Effector memory CD8-positive, alpha-beta T cell (primary cell): Measurements from ENCODE around the gene RPS6KA2.
A peak's percentile ranks its signal among the peaks of the same experiment; 100 is the strongest.

ENCODE experiments used
- ATAC-seq: fragments of 150-1000 bp; cut with Tn5 transposase; replicated peaks from 2 replicates; pipeline ENCODE4 v1.10.0; 2021; ENCODE audit warnings: mild to moderate bottlenecking, moderate library complexity
- DNase-seq, 3 experiments: peaks; one replicate each; pipeline ENCODE4 v3.0.0; 2021
- H3K27ac Mint-ChIP-seq, 2 donors: one replicate each; pipeline ENCODE4 v1.8.0; 2022; ENCODE audit warnings: mild to moderate bottlenecking in 2 of 2, mixed read lengths in 2 of 2, moderate library complexity in 2 of 2
- H3K27me3 Mint-ChIP-seq, 2 donors: one replicate each; pipeline ENCODE4 v1.8.0; 2022; ENCODE audit warnings: mixed read lengths in 2 of 2
- H3K36me3 Mint-ChIP-seq: one replicate; pipeline ENCODE4 v1.8.0; 2022; ENCODE audit warnings: mild to moderate bottlenecking, moderate library complexity, mixed read lengths; ENCODE audit not compliant: insufficient read depth
- H3K4me1 Mint-ChIP-seq, 2 donors: one replicate each; pipeline ENCODE4 v1.8.0; 2022; ENCODE audit warnings: low read depth in 2 of 2, mixed read lengths in 2 of 2
- H3K4me3 Mint-ChIP-seq, 2 donors: one replicate each; pipeline ENCODE4 v1.8.0; 2022; ENCODE audit warnings: mild to moderate bottlenecking in 2 of 2, mixed read lengths in 2 of 2, moderate library complexity in 2 of 2
- H3K9me3 Mint-ChIP-seq, 2 donors: one replicate each; pipeline ENCODE4 v1.8.0; 2022; ENCODE audit warnings: mixed read lengths in 2 of 2

Gene RPS6KA2

DNA sequence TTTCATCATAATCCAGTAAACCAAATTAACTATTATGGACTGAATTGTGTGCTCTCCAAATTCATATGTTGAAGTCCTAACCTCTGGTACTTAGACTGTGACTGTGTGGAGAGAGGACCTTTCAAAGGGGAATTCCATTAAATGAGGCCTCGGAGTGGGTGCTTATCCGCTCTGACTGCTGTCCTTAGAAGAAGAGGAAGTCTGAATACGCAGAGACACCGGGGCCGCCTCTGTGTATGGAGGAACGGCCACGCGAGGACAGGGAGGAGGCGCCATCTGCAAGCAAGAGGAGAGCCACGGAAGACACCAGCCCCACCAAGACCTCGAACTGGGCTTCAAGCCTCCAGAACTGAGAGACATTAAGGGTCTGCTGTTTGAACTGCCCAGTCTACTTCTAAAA is 35.6 kb upstream of the RPS6KA2 start:
- no peaks in the 10 kb centered on the region for H3K36me3 Mint-ChIP-seq
- H3K9me3 Mint-ChIP-seq: no peaks in the 10 kb centered on the region
- peaks cover 28 to 50% of the 10 kb centered on the region in 2 donors for H3K27me3 Mint-ChIP-seq
- ATAC-seq (no peak), DNase-seq (no peak)
- no peak overlapping the region for H3K4me3 Mint-ChIP-seq
- H3K27ac Mint-ChIP-seq: no peak overlapping the region
- peaks cover 0 to 2% of the 10 kb centered on the region in 2 donors for H3K4me1 Mint-ChIP-seq

DNA sequence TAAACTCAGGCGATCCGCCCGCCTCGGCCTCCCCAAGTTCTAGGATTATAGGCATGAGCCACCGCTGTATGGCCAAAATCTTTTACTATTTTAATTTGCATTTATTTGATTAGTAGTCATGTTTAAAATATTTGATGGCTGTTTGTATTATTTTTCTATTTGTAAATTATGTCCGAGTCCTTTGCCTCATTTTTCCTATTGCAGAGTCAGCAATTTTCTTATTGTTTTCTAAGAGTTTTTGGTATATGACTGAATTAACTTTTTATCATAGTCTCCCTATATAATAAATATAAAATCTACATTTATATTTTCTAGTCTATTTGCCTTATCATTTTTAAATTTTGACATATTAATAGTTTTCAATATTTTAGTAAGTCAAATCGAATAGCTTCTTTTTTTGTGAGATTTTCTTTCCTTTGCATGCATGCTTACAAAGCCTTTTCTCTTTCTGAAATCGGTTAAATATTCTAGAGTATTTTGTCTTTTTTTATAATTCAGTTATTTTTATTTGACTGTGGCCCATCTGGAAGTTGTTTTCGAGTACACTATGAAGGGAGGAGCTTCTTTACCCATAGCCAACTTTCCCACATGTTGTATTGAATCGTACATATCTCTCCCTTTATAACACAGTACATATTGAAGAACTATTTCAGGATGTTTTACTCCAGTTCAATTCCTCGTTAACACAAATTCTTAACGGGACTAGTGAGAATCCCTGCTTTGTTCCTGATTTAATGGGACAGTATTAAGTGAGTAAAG is 34.5 kb upstream of the RPS6KA2 start:
- Mint-ChIP-seq H3K27ac (no peak overlapping the region), H3K4me1 (peaks cover 7 to 9% of the 10 kb centered on the region in 2 donors), H3K27me3 (peaks cover 19 to 46% of the 10 kb centered on the region in 2 donors), H3K4me3 (no peak overlapping the region), H3K9me3 (no peaks in the 10 kb centered on the region), H3K36me3 (peaks cover 4% of the 10 kb centered on the region)
- ATAC-seq (no peak), DNase-seq (no peak)

DNA sequence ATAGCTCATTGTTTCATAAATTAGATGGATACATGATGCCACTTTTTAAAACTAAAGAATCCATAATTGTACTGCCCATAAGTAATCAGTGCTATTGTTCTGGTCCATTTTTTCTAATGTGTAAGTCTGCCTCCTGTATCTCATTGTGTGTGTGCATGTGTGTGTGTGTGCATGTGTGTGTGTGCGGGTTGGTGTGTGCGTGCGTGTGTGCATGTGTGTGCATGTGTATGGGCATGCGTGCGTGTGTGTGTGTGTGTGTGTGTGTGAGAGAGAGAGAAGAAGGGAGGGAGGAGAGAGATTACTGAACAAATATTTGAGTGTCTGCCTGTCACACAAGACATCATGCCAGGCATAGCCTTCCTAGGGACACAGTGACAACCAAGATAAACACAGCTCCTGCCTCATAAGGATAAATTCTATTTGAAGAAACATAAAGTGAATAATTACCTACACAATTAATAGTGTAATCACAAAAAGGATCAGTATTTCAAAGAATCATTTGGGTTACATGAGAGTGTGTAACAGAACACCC is 33.2 kb upstream of the RPS6KA2 start:
- ATAC-seq (no peak), DNase-seq (no peak)
- Mint-ChIP-seq H3K36me3 (peaks cover 4% of the 10 kb centered on the region), H3K4me1 (peaks cover 8 to 9% of the 10 kb centered on the region in 2 donors), H3K27ac (no peak overlapping the region), H3K9me3 (no peaks in the 10 kb centered on the region), H3K4me3 (no peak overlapping the region), H3K27me3 (peaks cover 17 to 41% of the 10 kb centered on the region in 2 donors)

DNA sequence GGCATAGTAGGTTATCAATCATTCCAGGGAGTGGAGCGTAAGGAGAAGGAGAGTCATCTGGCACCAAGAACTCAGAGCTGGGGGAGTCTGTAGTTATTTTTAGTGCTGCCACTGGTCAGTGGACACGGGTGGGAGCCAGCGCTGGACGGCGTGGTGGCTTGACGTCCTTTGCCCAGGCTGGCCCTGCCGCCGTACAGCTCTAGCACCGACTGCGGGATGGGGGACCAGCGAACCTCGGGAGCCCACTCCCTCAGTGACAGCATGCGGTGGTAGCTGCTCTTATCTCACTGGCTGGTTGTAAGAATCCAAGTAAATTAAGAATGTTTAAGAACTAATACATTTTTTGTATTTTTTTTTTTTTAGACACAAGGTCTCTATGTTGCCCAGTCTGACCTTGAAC is 32.5 kb upstream of the RPS6KA2 start:
- no peaks in the 10 kb centered on the region for H3K9me3 Mint-ChIP-seq
- H3K27me3 Mint-ChIP-seq: peaks cover 17 to 35% of the 10 kb centered on the region in 2 donors
- H3K36me3 Mint-ChIP-seq: peaks cover 4% of the 10 kb centered on the region
- H3K27ac Mint-ChIP-seq: no peak overlapping the region
- DNase-seq: no peak
- no peak overlapping the region for H3K4me3 Mint-ChIP-seq
- H3K4me1 Mint-ChIP-seq: peaks cover 8 to 9% of the 10 kb centered on the region in 2 donors
- ATAC-seq: no peak

DNA sequence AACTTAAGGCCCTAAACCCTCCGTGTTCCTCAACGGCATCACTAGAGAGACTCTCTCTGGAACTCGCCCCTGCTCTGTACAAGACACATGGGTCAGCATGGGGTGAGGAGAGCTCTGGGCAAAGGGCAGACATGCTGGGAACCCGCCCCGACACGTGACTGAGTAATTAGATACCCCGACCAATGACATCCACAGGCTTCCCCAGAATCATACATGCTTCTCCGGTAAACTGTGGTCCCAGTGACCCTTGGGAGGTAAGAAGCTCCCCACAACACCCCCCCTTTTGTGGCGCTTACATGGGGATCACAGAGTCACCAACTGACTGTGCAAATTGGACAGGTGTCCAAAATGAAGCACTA is 31.7 kb upstream of the RPS6KA2 start:
- no peak for DNase-seq
- H3K9me3 Mint-ChIP-seq: no peaks in the 10 kb centered on the region
- no peak overlapping the region for H3K27ac Mint-ChIP-seq
- ATAC-seq: no peak
- no peak overlapping the region for H3K4me3 Mint-ChIP-seq
- peaks cover 17 to 30% of the 10 kb centered on the region in 2 donors for H3K27me3 Mint-ChIP-seq
- H3K36me3 Mint-ChIP-seq: peaks cover 4% of the 10 kb centered on the region
- peaks cover 8 to 9% of the 10 kb centered on the region in 2 donors for H3K4me1 Mint-ChIP-seq

DNA sequence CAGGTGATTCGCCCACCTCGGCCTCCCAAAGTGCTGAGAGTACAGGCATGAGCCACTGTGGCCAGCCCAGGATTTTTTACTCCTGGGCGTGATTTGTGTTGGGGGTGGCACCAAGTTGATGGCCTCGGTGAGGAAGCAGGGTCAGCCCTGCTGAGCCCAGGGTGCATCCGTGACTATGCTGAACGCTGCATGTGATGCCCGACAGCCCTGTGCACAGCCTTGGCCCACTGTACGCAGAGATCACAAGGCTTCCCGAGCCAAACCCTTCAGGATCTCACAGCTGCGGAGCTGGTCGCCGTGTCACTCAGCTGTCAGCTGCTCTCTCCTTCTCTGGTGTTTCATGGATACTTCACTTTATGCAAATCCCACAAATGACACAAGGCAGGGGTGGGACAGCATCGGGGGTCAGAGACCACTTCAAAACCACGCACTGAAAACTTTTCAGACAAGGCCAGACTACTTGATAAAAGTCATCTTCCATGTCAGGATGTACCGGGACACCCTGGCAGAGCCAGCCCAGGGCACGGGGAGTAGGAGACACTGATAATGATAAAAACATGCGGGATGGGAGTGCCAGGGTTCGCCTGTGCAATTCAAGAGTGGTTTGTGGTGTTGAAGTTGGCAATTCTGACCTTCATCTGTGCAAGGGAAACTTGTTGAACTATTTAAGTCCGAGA is 31.2 kb upstream of the RPS6KA2 start:
- DNase-seq (no peak), ATAC-seq (no peak)
- H3K4me3 Mint-ChIP-seq: no peak overlapping the region
- H3K4me1 Mint-ChIP-seq: peaks cover 8 to 9% of the 10 kb centered on the region in 2 donors
- no peaks in the 10 kb centered on the region for H3K9me3 Mint-ChIP-seq
- peaks cover 13 to 26% of the 10 kb centered on the region in 2 donors for H3K27me3 Mint-ChIP-seq
- peaks cover 4% of the 10 kb centered on the region for H3K36me3 Mint-ChIP-seq
- no peak overlapping the region for H3K27ac Mint-ChIP-seq

DNA sequence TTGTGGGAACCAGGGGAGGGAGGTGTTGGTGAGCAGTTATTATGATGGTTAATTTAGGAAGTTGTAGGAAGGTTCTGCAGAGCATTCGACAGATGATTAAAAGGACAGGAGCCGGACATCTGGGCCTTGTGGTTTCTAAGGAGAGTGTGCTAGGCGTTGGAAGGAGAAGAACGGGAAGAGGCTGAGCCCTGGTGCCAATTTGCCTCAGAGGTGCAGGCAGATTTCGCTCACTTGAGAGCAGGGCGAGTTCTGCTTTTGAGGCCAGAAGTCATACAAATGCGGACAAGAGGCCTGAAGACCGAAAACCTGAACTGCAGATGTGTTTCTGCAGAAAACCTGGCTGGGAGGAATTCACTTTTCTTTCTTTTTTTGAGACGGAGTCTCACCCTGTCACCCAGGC is 30.5 kb upstream of the RPS6KA2 start:
- no peak for DNase-seq
- Mint-ChIP-seq H3K27ac (no peak overlapping the region), H3K4me1 (peaks cover 6 to 9% of the 10 kb centered on the region in 2 donors), H3K9me3 (no peaks in the 10 kb centered on the region), H3K4me3 (no peak overlapping the region), H3K27me3 (peaks cover 10 to 19% of the 10 kb centered on the region in 2 donors), H3K36me3 (peaks cover 4% of the 10 kb centered on the region)
- ATAC-seq: no peak

DNA sequence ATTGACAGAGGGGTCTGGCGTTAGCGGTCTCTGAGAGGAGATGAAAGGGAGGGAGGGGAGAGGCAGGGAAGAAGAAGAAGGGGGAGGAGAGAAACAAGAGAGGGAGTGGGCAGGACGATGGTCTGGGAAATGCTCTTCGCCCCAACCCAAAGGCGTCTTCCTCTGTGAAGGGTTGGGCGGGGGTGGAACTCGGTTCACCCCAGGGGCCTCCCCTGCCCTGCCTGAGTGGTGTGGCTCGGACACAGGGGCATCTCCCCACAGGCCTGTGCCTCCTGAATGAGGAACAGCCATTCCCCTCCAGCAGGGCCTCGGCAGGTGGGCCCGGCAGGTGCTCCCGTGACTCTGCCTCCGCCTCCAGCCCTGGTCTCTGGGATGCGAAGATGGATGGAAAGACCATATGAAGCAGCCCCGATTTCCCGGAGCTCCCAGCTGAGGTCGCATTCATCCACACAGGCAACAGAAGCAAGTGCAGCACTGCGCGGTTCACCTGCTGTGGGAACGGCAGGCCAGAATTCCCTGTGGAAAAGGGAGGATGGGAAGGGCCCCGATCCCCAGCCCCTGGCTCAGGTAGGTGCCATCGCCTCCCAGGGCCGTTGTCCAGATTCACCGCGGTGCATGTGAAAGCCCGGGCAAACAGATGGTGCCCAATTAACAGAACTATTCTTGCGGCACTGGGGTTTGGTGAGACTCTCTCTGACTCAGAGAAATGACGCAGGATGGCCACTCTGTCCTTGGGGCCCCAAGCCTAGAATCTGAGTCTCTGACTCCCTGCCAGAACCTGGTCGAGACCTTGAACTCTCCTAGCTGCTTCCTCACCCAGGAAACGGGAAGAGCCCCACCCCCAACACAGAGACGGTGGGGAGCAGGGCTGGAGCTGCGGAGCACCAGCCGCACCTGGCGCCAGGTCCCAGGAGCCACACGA is 29.4 kb upstream of the RPS6KA2 start:
- Mint-ChIP-seq H3K36me3 (peaks cover 4% of the 10 kb centered on the region), H3K9me3 (no peaks in the 10 kb centered on the region), H3K4me1 (peaks cover 6 to 9% of the 10 kb centered on the region in 2 donors), H3K27me3 (peaks cover 6 to 13% of the 10 kb centered on the region in 2 donors), H3K4me3 (peak overlapping the region; percentile 44 to 49), H3K27ac (no peak overlapping the region)
- DNase-seq (no peak), ATAC-seq (no peak)

DNA sequence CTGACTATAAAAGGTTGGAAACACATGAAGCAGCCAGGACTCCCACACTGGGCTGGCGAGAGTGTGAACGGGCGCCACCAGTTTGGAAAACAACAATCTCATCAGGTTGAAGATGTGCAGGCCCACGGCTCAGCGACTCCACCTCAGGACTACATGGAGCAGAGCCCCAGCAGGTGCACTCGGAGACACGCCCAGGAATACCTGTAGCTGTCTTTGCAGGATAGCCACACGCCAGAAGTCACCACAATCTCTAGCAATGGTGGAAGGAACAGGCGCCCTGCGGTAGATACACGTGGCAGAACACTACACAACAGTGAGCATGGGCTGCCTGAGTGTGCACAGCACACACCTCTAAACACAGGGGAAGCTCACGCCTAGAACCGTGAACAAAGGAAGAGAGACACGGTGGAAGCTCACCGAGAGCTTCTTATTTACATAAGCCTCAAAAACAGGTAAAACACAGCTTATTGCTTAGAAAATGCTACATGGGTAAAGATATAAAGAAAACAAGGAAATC is 28.7 kb upstream of the RPS6KA2 start:
- Mint-ChIP-seq H3K4me3 (no peak overlapping the region), H3K36me3 (peaks cover 4% of the 10 kb centered on the region), H3K4me1 (peaks cover 6 to 9% of the 10 kb centered on the region in 2 donors), H3K27me3 (peaks cover 6 to 13% of the 10 kb centered on the region in 2 donors), H3K9me3 (no peaks in the 10 kb centered on the region), H3K27ac (no peak overlapping the region)
- ATAC-seq (no peak), DNase-seq (no peak)

DNA sequence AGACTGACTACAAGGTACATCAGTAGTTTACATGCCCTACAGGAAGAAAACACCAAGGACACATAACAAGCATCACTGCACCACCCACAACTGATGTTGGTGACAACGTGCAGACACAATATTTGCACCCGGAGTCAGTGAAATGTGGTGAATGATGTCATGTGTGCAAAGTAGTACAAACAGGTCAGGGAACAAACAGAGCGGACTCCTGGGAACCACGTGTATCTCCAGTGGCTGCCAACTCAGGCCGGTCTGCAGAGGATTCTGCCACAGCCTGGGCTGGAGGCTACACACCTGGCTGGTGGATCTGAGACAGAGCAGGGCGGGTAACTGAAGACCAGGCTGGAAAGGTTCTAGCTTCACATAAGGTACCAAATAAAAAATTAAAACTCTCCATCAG is 28.2 kb upstream of the RPS6KA2 start:
- ATAC-seq (no peak), DNase-seq (no peak)
- Mint-ChIP-seq H3K4me1 (peaks cover 6 to 9% of the 10 kb centered on the region in 2 donors), H3K9me3 (no peaks in the 10 kb centered on the region), H3K27me3 (peaks cover 6 to 11% of the 10 kb centered on the region in 2 donors), H3K36me3 (peaks cover 4% of the 10 kb centered on the region), H3K27ac (no peak overlapping the region), H3K4me3 (no peak overlapping the region)

DNA sequence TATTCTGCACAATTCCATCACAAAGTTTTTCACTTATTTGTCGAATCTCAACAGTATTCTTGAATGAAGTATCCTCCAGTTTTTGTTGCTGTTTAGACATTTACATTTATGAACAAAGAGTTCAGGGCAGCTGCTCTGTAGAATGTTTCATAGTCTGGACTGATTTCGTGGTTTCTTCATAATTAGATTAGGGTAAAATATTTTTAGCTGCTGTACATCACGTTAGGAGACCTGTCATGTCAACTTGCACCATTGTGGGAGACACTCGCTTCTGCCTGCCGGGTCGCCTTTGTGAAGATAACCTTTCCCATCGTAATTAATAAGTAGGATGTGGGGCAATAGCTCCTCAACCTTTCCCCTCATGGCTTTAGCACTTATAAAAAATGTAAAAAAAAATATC is 27.5 kb upstream of the RPS6KA2 start:
- Mint-ChIP-seq H3K4me1 (peaks cover 6 to 9% of the 10 kb centered on the region in 2 donors), H3K9me3 (no peaks in the 10 kb centered on the region), H3K27ac (no peak overlapping the region), H3K4me3 (no peak overlapping the region), H3K27me3 (peaks cover 6% of the 10 kb centered on the region in 2 donors), H3K36me3 (peaks cover 4% of the 10 kb centered on the region)
- no peak for ATAC-seq
- DNase-seq: no peak

DNA sequence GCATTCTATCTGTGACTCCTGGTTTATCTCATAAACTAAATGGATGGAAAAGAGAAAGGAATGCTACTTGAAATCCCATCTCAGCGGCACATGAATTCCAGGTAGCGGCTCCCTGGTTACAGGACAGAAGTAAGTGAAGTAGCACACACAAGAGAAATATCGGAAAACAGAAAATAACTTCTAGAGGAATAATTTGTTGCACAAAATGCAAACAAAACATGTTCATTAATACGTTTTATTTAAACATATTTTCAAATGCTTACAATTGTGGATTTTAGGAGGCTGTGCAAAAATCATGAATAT is 26.5 kb upstream of the RPS6KA2 start:
- Mint-ChIP-seq H3K4me1 (peaks cover 6 to 9% of the 10 kb centered on the region in 2 donors), H3K4me3 (no peak overlapping the region), H3K9me3 (no peaks in the 10 kb centered on the region), H3K27ac (no peak overlapping the region), H3K27me3 (peaks cover 5 to 6% of the 10 kb centered on the region in 2 donors), H3K36me3 (peaks cover 4% of the 10 kb centered on the region)
- DNase-seq (no peak), ATAC-seq (no peak)
